ENCODE results near the gene DNAJC3.

GRCh38 chr13:95707442-95708390 is 30.8 kb downstream of the DNAJC3 start:
- TF ChIP-seq POLR2A (IDR thresholded peaks at IDR 0.05) (no peak), CTCF (IDR thresholded peaks at IDR 0.05) (no peak)

All from lower leg skin (tissue), 3 donors.